Stimulated activated CD8-positive, alpha-beta memory T cell treated with anti-CD3 and anti-CD28 coated beads, Interleukin-15, amount 100 ng/mL, for 48 hours (primary cell): ENCODE results near the gene NRG3.

ENCODE experiments used
- DNase-seq, 2 donors: peaks; one replicate each; pipeline ENCODE4 v3.0.0-alpha.2; 2020; ENCODE audit warnings: low read depth in 2 of 2

Gene NRG3

DNA sequence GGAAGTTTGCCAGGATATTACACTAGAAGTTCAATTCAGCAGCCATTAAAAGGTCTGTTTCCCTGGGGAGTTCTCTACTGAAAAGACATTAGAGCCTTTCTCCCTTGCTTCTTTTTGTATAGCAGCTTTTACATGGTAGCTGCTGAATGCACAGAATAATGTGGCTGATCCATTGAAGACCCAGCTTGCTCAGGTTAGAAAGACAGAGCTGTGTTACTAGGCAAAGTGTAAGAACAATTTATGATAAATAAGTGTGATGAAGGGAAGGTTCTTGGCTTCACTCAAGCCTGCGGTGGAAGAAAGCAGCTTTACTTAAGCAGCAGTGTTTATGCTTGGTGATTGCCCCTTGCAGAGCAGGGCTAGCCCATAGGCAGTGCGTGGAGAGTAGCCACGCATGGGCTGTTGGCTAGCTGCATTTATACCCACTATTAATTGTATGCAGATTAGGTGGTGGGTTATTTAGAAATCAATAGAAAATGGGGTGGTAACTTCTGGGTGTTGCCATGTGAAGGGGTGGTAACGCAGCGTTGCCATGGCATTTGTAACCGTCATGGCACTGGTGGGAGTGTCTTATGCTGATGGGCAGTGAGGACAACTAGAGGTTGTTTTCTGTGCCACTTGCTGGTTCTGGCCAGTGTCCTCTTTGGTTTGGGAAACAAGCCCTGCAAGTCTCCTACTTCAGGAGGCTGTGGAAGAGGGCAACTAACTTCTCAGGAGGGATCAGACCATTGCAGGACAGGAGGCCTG is 942.9 kb downstream of the NRG3 start:
- DNase-seq: no peak

DNA sequence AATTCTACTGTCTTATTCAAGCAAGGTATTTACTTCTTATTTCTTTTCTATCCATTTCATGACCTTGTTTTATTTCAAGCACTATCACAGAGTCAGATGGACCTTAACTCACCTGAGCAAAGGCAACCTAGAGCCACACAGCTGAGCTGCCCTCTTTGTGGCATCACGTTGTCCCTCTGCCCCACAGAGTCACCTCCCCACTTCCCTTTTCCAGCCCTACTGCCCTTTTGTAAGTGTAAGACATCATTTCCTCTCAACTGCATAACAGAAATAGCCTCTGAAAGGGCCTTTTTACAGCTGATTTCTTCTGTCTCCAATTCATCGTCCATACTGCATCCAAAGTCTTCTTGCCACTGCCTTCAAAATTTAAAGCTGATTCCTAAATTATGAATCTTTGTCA is 946.0 kb downstream of the NRG3 start:
- DNase-seq: no peak

DNA sequence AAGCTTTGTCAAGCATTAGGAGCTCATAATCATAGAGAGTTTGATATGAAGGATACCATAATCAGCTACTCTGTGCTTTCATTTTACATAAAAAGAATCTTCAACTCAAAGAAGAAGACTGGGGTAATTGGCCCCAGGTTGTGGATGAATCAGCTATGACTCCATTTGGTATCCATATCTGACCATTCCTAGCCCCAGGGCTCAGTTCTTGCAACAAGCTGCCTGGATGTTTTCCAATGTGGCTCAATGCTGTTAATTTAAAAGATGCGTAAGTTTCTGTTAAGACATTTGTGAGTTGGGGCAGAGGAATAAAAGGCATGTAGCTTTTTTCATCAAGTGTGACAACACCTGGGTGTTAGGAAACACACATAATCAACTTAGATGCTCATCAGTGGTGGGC is 951.1 kb downstream of the NRG3 start:
- no peak for DNase-seq

DNA sequence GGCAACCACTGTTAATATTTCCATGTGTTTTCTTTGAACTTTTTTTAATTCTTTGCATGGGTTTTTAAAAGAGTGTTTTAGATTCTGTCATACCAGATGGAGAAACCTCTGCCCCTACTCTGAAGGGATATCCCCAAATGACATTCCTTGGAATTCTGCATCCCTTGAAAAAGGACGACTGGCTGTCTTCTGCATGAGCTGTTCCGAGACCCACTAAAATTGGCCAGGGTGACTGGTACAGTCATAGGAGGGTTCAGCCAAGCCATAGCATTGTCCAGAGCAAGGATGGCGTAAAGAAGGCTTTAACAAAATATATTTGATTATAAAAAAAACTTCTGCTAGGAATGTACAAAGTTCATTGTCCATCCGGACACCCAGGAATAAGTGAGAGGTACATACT is 952.9 kb downstream of the NRG3 start:
- DNase-seq: no peak

DNA sequence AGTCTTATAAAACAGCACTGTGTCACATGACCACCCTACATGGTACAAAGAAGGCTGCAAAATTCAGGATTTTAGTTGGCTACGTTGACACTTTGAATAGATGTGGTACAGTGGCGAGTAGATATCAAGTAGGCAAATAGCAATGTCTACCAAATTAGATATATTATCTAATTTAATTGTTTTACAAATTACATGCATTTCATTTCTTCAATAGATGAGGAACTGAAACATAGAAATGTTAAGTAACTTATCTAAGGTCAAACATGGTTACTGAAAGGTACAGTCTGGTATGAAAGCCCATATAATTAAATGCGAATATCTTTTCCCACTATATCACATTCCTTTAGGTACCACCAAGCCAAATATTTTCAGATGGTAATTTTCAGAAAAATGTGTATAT is 972.2 kb downstream of the NRG3 start:
- DNase-seq: no peak

DNA sequence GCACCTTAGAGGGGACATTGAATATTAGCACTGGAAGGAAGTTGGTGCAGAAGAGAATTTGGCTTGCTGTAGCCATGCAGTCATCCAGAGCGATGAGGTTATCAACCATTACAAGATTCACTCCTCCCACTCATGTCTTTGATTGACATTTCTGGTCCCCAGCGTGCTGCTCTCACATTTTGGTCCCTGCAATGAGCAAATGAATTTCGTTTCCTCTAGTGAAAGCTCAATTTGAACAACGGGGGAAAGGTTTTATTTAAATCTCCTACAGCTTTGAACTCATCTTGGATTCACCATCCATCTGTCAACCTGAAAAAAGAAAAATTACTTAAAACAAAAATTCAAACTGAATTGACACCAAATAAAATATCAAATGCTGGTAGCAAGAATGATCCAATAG is 975.2 kb downstream of the NRG3 start:
- no peak for DNase-seq

DNA sequence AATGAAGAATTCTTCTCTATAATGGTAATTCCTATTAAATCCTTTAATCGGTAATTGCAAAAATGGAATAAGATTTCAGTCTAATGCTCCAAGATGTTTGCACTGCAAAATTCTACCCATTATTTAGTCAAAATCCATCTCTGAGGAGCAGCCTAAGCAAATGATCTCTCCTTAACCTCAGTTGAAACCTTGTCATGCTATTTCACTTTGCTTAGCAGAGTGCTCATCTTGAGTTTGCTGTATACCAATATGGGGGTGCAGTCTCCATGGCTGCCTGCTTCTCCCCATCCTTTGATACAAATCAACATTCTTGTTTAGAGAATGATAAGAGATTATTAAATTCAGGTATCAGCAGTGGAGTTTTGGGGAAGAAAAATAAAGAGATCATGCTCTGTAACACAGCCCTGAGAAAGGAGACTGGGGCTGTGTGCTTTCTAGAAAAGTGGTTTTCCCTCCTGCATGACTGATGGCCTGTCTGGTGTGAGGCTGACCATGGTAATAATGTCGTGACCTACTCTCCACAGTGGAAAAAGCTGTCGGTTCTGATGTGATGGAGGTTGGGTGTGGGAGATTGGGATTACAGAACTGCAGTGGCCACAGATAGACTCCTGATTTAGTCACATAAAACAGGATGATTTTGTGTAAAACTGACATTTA is 982.1 kb downstream of the NRG3 start:
- no peak for DNase-seq

DNA sequence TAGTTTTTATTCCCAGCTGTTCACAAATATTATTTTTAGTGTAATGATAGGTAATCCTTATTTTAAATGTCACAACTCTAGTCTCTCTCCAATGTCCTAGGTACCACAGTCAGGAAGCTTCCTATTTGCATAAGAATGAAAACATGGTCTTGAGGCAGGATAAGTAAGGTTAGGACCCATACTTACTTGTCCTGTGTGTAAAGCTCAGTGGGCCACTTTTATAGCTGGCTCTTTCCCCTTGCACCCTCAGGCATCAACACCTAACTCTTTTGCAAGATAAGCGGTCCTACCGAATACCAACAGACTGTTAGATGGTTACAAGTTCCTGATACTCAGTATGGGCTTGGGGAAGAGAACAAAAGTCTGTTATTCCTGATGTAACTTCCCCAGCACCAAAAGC is 986.9 kb downstream of the NRG3 start:
- no peak for DNase-seq

DNA sequence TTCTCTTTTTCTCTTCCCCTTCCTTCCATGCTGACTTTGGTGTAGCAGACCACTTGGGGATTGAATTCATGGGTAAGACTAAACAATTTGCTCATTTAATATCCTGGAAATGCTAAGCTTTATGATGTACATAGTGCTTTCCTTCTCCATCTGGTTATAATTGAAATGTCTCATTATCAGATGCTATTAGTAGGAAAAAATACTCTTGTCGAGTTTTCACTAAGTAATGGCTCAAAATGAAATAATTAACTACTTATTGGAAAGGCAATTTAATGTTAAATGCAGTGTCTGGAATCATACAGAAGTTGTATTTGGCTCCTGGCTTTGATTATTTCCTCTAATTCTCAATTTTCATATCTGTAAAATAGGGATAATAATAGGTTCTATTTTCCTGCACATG is 990.4 kb downstream of the NRG3 start:
- no peak for DNase-seq

DNA sequence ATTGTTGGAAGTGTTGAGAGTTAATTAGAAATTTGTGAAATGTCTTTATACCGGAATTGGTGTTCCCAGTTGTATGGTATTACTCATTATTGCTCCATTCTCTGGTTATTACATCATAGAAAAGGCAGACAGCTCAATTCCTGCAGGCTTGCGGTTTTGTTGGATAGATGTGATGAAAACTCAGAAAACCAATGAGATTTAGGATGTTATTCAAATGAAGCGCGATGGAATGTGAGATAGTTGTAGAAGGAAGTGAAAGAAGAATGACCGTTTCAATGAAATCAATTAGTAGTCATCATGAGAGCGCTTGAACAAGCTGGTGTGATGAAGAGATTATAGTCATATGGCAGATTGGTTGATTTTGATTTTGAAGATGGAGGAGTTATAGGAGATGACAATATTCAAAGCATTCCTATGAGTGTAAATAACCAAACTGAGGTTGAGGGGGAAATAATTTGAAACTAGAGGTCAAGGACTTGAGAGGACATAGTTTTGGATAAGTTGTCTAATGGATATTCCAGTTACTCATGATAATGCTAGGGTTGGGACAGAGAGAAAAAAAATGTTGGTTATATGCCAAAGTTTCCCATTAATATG is 991.5 kb downstream of the NRG3 start:
- no peak for DNase-seq

DNA sequence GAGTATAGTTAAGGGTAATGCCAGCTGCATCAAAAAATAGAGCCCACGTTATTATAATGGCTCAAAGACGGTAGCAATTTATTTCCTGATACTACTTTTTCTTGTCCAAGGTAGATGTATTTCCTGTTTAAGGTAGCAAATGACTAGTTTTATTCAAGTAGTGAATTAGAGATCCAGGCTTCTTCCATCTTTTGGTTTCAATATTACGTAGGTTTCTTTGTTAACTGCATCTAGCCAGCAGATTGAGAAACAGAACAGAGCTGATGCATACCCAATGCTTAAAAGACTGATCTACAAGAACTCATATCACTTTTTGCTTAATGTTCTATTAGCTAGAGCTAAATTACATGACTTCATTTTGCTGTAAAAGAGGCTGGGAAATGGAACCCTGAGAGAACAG is 992.1 kb downstream of the NRG3 start:
- DNase-seq: no peak

DNA sequence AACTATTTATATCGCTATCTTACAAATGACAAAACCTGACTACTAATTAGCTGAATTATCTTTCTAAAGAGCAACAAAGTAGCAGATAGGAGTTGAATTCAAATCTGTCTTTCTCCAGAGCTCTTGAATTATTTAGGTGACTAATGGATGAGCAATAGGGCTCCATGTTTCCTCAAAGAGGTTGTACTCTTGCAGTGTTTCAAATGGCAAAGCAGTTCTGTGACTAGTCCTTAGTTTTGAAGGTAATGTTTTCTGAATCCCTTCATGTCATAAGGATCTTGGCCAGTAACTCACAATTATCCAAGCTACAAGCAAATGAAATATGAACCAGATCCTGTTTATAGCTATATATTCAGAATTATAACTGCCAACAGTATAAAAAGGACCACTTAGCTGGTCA is 999.7 kb downstream of the NRG3 start:
- DNase-seq: no peak

DNA sequence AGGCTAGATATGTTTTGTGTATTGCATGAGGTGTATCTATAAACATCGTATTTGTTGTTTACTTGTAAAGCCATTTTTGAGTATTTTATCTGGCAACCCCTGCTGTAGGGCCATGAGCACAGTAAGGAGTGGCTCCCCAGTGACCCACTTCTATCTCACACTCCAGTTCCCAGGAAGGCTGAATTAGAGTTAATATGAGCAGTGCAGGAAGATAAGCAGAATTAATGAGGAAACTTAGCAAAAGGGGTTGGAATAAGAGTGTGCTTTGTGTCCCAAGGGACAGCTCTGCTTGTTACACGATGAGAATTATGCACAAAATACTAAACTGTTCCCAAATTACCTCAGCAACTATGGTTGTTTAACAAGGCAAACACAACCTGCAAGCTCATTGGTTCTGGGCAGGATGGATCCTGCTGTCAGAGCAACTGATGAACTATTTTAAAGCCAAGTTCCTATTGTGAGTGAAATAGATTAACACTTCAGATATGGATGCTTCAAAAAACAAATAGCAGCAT is 1005.8 kb downstream of the NRG3 start:
- no peak for DNase-seq

DNA sequence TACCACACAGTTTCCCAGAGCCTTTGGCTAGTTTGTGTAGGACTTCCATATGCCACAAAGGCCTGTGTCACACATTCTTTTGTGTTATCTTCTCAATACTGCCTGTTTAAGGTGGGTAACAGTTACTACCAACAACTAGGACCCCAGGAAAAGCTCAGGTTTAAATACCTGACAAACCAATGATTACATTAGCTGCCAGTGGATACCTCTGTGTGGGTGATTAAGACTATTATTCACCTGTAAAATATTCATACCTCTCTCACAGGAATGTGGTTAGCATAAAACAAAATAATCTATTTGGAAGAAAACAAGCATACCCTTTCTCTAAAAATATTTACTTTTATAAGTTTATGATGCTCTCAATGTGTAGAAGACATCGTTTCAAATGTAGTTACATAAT is 1007.7 kb downstream of the NRG3 start:
- no peak for DNase-seq

DNA sequence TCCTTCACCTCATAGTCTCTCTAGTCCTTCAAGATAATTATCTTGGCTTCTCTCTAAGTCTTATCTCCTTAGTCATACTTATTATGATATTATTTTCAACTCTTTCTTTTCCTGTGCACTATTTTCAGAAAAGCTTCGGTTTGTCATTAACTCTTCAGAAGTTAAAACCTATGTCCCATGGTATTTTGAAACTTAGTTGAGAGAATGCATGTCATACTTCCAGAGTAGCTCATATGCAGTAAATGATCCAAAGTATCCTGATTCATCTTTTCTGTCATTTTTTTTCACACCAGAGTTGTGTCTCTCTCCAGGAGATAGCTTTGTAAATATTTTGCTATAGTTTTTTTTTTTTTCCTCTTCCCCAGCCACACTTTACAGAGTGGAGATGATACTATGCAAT is 1008.6 kb downstream of the NRG3 start:
- DNase-seq: no peak

DNA sequence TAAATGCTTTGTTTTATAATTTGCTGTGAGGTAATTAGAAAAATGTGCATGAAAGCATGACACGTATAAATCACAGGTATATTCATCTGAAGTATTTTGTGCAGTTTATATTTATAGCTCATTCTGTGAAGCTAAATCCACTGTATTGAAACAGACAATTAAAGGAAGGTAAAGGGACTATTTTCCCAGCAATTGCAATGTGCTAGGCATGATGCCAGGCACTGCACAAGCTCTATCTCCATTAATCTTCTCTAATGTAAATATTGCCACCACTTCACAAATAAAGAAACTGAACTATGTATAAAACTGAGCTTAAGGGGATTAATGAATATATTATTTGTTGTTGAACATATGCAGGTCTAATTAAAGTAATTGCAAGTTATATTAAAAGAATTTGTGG is 1012.5 kb downstream of the NRG3 start:
- no peak for DNase-seq

DNA sequence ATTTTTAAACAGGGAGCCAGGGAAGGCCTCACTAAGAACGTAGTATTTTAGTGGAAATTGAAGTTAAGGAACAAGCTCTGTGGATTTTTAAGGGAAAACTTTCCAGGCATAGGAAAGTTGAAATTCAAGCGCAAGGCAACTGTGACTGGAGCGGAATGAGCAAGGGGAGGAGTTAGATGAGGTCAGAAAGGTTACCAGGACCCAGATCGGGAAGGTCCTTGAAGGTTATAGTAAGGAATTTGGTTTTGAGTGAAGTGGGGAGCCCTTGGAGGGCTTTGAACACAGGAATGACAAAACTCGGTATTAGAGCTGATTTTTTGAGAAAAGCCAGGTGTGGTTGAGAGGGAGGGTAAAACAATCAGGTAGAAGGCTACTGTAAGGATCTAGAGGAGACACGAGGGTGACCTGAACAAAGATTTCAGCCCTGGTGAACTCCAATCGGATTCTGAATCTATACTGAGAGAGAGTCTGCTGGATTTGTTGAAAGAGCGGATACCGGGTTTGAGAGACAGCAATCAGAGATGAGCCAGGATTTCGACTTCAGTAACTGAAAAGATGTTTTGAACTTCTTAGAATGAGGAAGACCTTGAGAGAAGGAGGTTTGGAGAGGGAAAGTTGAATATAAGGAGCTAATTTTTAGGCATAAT is 1013.9 kb downstream of the NRG3 start:
- DNase-seq: no peak

DNA sequence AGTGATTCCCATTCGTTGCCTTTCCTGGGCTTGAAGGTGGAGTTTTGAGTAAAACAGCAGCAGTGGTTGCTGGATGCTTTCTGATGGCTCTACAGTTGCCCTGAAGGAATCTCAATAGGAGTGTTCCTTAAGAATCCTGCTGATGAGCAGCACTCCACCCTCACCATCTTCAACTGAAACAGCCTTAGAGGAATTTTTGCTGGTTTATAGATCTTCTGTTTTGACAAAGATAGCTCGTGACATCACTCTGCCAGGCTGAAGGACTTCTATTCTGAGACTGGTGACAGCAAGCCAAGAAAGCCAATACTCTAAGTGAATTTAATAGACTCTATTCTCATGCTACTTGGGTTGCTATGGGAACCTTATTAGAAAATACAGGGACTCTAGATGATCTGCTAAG is 1014.7 kb downstream of the NRG3 start:
- no peak for DNase-seq

DNA sequence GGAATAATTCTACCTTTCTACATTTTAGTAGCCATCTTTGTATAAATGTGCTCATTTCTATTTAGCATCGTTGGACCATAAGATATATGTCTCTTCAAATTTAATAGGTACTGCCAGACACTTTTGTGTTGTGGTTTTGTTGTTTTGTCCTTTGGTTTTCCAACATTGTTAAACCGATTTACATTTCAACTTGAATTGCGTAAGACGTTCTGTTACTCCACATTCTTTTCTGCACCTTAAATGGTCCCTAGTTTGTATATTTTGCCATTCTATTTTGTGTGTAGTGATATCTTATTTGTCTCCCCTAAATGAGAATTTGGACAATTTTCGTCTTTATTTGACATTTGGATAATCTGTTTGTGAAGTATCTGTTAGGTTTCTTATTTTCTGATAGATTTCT is 1015.6 kb downstream of the NRG3 start:
- no peak for DNase-seq

DNA sequence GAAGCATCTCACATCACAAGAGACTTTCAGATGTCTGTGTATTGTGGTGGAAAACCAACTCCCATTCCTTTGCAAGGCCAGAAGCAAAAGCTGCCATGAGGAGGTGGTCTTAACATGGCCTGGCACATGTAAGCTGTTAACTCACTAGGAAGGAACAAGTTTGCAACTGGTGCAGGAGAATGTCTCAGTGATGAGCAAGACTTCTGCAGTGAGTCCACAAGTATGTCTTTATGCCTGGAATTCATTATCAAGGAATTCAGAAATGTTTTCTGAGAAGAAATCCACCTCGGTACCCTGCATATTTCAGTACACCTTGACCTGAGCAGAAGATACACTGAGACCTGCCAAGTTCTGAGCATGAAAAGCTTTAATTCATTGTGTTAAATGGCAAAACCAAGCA is 1033.1 kb downstream of the NRG3 start:
- DNase-seq: no peak

DNA sequence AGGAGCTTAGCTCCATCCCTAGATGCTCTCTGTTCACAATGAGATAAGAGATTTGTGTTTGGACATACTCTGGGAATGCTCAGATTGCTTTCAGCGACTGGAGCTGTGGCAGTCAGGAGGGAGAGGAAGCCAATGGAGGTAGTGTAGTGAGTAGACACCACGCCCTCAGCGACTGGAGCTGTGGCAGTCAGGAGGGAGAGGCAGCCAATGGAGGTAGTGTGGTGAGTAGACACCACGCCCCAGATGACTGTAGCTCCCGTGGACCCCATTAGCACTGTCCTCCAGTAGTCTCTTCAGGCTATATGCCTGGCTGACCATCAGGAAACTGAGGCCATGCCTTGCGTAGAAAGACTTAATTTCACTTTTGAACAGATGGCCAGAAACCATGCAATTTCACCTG is 1033.8 kb downstream of the NRG3 start:
- DNase-seq: no peak

DNA sequence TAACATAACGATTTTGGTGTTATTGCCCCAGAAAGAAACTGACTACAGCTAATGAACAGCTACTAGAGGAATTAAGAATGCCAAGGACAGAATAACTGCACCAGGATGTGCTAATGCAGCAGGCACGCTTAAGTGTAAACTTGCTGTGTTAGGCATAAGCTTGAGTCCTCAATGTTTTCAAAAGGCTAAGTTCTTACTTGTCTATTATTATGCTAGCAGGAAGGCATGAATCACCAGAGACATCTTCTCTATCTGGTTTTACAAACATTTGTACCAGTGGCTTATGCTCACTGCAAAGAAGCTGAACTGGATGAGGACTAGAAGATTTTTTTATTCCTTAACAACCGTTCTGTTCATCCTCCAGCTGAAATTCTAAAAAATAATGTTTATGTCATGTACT is 1035.3 kb downstream of the NRG3 start:
- no peak for DNase-seq

DNA sequence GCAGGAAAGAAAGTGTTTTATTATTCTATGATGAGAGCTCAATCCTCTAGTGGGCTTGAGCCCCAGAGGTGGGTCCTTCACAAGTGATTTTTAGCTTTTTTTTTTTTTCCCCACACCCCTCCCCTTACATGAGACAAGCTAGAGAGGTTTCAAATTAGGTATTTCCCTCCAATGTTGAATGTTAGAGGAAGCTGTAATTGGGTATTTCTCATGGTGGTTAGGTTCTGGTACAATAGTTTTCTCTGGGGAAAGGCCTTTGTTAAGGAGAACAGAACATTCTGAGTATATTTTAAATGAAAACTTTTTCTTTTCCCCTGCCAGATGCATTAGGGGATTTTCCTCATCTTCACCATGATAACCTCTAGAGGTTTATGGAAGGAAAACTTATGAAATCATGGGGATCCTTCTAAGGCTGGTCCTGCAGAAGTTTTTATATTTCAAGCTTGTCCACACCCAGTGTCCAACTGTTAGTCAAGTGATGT is 1039.7 kb downstream of the NRG3 start:
- DNase-seq: no peak
